ENCODE results near the gene CMYA5. TPM values are rescaled to one million over a fixed set of nuclear protein-coding genes. Genes with fewer than 3 reads are reported as not detected.

CMYA5 gene
- total RNA-seq, 1 donor from 2014 or later: 0.16 TPM

DNA sequence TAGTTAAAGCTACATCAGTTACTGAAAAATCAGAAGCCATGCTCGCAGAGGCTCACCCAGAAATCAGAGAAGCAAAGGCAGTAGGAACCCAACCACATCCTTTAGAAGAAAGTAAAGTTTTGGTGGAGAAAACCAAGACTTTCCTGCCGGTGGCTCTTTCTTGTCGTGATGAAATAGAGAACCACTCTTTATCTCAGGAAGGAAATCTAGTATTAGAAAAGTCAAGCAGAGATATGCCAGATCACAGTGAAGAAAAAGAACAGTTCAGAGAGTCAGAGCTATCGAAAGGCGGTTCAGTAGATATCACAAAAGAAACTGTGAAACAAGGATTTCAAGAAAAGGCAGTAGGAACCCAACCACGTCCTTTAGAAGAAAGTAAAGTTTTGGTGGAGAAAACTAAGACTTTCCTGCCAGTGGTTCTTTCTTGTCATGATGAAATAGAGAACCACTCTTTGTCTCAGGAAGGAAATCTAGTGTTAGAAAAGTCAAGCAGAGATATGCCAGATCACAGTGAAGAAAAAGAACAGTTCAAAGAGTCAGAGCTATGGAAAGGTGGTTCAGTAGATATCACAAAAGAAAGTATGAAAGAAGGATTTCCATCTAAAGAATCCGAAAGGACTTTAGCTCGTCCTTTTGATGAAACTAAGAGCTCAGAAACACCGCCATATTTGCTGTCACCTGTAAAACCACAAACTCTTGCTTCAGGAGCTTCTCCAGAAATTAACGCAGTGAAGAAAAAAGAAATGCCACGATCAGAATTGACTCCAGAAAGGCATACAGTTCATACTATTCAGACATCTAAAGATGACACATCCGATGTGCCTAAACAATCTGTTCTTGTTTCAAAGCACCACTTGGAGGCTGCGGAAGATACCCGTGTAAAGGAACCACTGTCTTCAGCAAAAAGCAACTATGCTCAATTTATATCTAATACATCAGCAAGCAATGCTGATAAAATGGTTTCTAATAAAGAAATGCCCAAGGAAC lies 47.2 kb downstream of the CMYA5 start:
- no peak for TF ChIP-seq CTCF (IDR thresholded peaks at IDR 0.05)
- H3K27ac Mint-ChIP-seq (ENCODE audit: unreplicated experiment): no peak overlapping the region
- peaks cover 72% of the 10 kb centered on the region for H3K27me3 Mint-ChIP-seq (ENCODE audit: unreplicated experiment)

DNA sequence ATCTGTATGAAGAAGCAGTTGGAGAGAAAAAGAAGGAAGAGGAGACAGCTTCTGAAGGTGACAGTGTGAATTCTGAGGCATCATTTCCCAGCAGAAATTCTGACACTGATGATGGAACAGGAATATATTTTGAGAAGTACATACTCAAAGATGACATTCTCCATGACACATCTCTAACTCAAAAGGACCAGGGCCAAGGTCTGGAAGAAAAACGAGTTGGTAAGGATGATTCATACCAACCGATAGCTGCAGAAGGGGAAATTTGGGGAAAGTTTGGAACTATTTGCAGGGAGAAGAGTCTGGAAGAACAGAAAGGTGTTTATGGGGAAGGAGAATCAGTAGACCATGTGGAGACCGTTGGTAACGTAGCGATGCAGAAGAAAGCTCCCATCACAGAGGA lies 48.7 kb downstream of the CMYA5 start:
- Mint-ChIP-seq H3K9me3 (ENCODE audit: unreplicated experiment) (no peaks in the 10 kb centered on the region), H3K4me3 (ENCODE audit: unreplicated experiment) (no peak overlapping the region), H3K27me3 (ENCODE audit: unreplicated experiment) (peaks cover 65% of the 10 kb centered on the region), H3K27ac (ENCODE audit: unreplicated experiment) (no peak overlapping the region), H3K4me1 (ENCODE audit: unreplicated experiment) (no peaks in the 10 kb centered on the region), H3K36me3 (ENCODE audit: unreplicated experiment) (no peaks in the 10 kb centered on the region)
- no peak for TF ChIP-seq CTCF (IDR thresholded peaks at IDR 0.05)
- no peak for DNase-seq (ENCODE audit: extremely low spot score, unreplicated experiment)

More for the DNA sequence above, 47.2 kb downstream of the CMYA5 start:
- Mint-ChIP-seq H3K4me3 (ENCODE audit: unreplicated experiment) (no peak overlapping the region), H3K4me1 (ENCODE audit: unreplicated experiment) (no peaks in the 10 kb centered on the region), H3K9me3 (ENCODE audit: unreplicated experiment) (no peaks in the 10 kb centered on the region), H3K36me3 (ENCODE audit: unreplicated experiment) (no peaks in the 10 kb centered on the region)
- DNase-seq (ENCODE audit: extremely low spot score, unreplicated experiment): no peak

- no peak for TF ChIP-seq CTCF (IDR thresholded peaks at IDR 0.05)
- no peak overlapping the region for H3K4me3 Mint-ChIP-seq (ENCODE audit: unreplicated experiment)
- H3K27ac Mint-ChIP-seq (ENCODE audit: unreplicated experiment): no peak overlapping the region
- peaks cover 35% of the 10 kb centered on the region for H3K27me3 Mint-ChIP-seq (ENCODE audit: unreplicated experiment)
- H3K9me3 Mint-ChIP-seq (ENCODE audit: unreplicated experiment): no peaks in the 10 kb centered on the region
- H3K36me3 Mint-ChIP-seq (ENCODE audit: unreplicated experiment): no peaks in the 10 kb centered on the region
- H3K4me1 Mint-ChIP-seq (ENCODE audit: unreplicated experiment): no peaks in the 10 kb centered on the region
- no peak for DNase-seq (ENCODE audit: extremely low spot score, unreplicated experiment)
Observed at GRCh38 chr5:79742549-79743136, 53.0 kb downstream of the CMYA5 start.

GRCh38 chr5:79743846-79744605 lies 54.4 kb downstream of the CMYA5 start:
- TF ChIP-seq CTCF (IDR thresholded peaks at IDR 0.05): no peak
- no peaks in the 10 kb centered on the region for H3K9me3 Mint-ChIP-seq (ENCODE audit: unreplicated experiment)
- no peak for DNase-seq (ENCODE audit: extremely low spot score, unreplicated experiment)
- H3K4me3 Mint-ChIP-seq (ENCODE audit: unreplicated experiment): no peak overlapping the region
- no peak overlapping the region for H3K27ac Mint-ChIP-seq (ENCODE audit: unreplicated experiment)
- no peaks in the 10 kb centered on the region for H3K36me3 Mint-ChIP-seq (ENCODE audit: unreplicated experiment)
- no peaks in the 10 kb centered on the region for H3K4me1 Mint-ChIP-seq (ENCODE audit: unreplicated experiment)
- peaks cover 23% of the 10 kb centered on the region for H3K27me3 Mint-ChIP-seq (ENCODE audit: unreplicated experiment)
